CD4-positive, alpha-beta memory T cell (primary cell): Measurements from ENCODE around the gene NR2F2. TPM values are rescaled to one million over a fixed set of nuclear protein-coding genes. Genes with fewer than 3 reads are reported as not detected.

ENCODE experiments used
- CTCF ChIA-PET: fragments of 350-600 bp; sonication (Branson Sonifier 250); formaldehyde crosslinking; loops from one replicate; lab custom pipeline; 2021; ENCODE audit warnings: inconsistent platforms; ENCODE audit not compliant: partially characterized antibody; lab: Charles Lee
- POLR2A ChIA-PET: fragments of 350-600 bp; sonication (Branson Sonifier 250); formaldehyde crosslinking; loops from one replicate; lab custom pipeline; 2021; ENCODE audit not compliant: partially characterized antibody; lab: Charles Lee
- DNase-seq, 5 donors: peaks; one replicate each; pipeline versions ENCODE4 v3.0.0 to v3.0.0-alpha.2; 2020 to 2022; ENCODE audit warnings: mixed read lengths in 1 of 5
- H3K27ac ChIP-seq: one replicate; pipeline ENCODE4 v1.7.0; 2013; ENCODE audit warnings: low read depth, low read length
- H3K27me3 ChIP-seq: 2 replicates; pipeline ENCODE4 v1.7.0; 2013; ENCODE audit warnings: mild to moderate bottlenecking, low read length, moderate library complexity; ENCODE audit not compliant: insufficient read depth
- H3K36me3 ChIP-seq: 2 replicates; pipeline ENCODE4 v1.7.0; 2013; ENCODE audit warnings: mild to moderate bottlenecking, low read length, moderate library complexity; ENCODE audit not compliant: insufficient read depth
- H3K4me1 ChIP-seq: 2 replicates; pipeline ENCODE4 v1.7.0; 2013; ENCODE audit warnings: mild to moderate bottlenecking, low read length, moderate library complexity; ENCODE audit not compliant: insufficient read depth
- H3K4me3 ChIP-seq, 2 donors: one replicate each; pipeline ENCODE4 v1.7.0; 2013; ENCODE audit warnings: low read length in 2 of 2, mild to moderate bottlenecking in 1 of 2
- H3K9me3 ChIP-seq, 2 donors: one replicate each; pipeline ENCODE4 v1.7.0; 2013; ENCODE audit warnings: low read length in 2 of 2, control low read depth in 1 of 2; ENCODE audit not compliant: control insufficient read depth in 1 of 2
- H3K27ac Mint-ChIP-seq, 7 donors: one replicate each; pipeline ENCODE4 v1.8.0; 2020 to 2021; ENCODE audit warnings: mixed read lengths in 7 of 7, mild to moderate bottlenecking in 6 of 7, inconsistent platforms in 3 of 7, moderate library complexity in 3 of 7
- H3K27me3 Mint-ChIP-seq, 2 donors: one replicate each; pipeline ENCODE4 v1.8.0; 2020 to 2021; ENCODE audit warnings: mixed read lengths in 2 of 2
- H3K36me3 Mint-ChIP-seq, 2 donors: one replicate each; pipeline ENCODE4 v1.8.0; 2020 to 2021; ENCODE audit warnings: mixed read lengths in 2 of 2, inconsistent platforms in 1 of 2, mild to moderate bottlenecking in 1 of 2
- H3K4me1 Mint-ChIP-seq, 4 donors: one replicate each; pipeline ENCODE4 v1.8.0; 2020 to 2021; ENCODE audit warnings: mixed read lengths in 4 of 4, mild to moderate bottlenecking in 1 of 4
- H3K4me3 Mint-ChIP-seq, 8 donors: one replicate each; pipeline ENCODE4 v1.8.0; 2020 to 2021; ENCODE audit warnings: mixed read lengths in 8 of 8, mild to moderate bottlenecking in 7 of 8, moderate library complexity in 6 of 8, inconsistent platforms in 3 of 8
- H3K9me3 Mint-ChIP-seq, 8 donors: one replicate each; pipeline ENCODE4 v1.8.0; 2020 to 2021; ENCODE audit warnings: mixed read lengths in 8 of 8, mild to moderate bottlenecking in 5 of 8, inconsistent platforms in 3 of 8, moderate library complexity in 1 of 8
- intact Hi-C: fragments of 100-400 bp; cut with micrococcal nuclease; formaldehyde crosslinking; loops from one replicate; pipeline ENCODE4 v1.15.1; 2023
- polyA plus RNA-seq, 2 donors: library from polyadenylated mRNA; unstranded; fragments of 300-500 nt; fragmentation: Illumina TruSeq; gene quantifications; one replicate each; pipeline ENCODE4 v1.2.3, GENCODE V29; 2021
- total RNA-seq, 2 experiments: library from RNA; stranded (reverse); gene quantifications; one replicate each; pipeline ENCODE4 v1.2.3, GENCODE V29; 2021

Gene NR2F2
- total and polyA plus RNA-seq, 4 experiments from 2014 or later, result not detected

DNA sequence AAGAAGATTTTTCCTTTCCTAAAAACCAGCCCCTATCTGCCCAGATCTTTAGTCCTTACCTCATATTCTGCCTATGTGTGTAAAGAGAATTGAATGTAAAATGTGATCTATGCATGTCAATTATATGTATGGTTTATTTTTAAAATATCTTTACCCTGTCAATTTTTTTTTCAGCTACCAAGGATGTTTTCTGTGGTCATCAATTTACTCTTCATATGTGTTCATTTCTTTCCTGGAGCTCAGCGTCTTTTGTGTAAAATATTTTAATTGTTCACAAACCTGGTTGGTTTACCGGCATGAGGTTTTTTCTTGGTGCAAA is 1.7 kb upstream of the NR2F2 start:
- CTCF ChIA-PET, result interaction anchor here (1.2 kb wide), 1 partner anchor 28 kb away, joined by 3 read pairs; no protein-coding TSS in a partner anchor
- peak overlapping the region in 1 of 8 donors; percentile 17 for H3K4me3 Mint-ChIP-seq
- Histone ChIP-seq H3K27ac (no peak overlapping the region), H3K9me3 (no peaks in the 10 kb centered on the region), H3K36me3 (no peaks in the 10 kb centered on the region), H3K4me1 (peaks cover 9% of the 10 kb centered on the region), H3K27me3 (peaks cover 49% of the 10 kb centered on the region), H3K4me3 (no peak overlapping the region)
- H3K27ac Mint-ChIP-seq, result peak overlapping the region in 1 of 7 donors; percentile 19
- intact Hi-C loops, result no loop called here
- POLR2A ChIA-PET, result no interaction called here
- DNase-seq, result no peak
- peaks cover 0 to 39% (median 26%) of the 10 kb centered on the region in 8 donors for H3K9me3 Mint-ChIP-seq
- peaks cover 67 to 68% of the 10 kb centered on the region in 2 donors for H3K27me3 Mint-ChIP-seq
- peaks cover 4% of the 10 kb centered on the region in 2 donors for H3K36me3 Mint-ChIP-seq
- H3K4me1 Mint-ChIP-seq, result peaks cover 6 to 36% (median 14%) of the 10 kb centered on the region in 4 donors

DNA sequence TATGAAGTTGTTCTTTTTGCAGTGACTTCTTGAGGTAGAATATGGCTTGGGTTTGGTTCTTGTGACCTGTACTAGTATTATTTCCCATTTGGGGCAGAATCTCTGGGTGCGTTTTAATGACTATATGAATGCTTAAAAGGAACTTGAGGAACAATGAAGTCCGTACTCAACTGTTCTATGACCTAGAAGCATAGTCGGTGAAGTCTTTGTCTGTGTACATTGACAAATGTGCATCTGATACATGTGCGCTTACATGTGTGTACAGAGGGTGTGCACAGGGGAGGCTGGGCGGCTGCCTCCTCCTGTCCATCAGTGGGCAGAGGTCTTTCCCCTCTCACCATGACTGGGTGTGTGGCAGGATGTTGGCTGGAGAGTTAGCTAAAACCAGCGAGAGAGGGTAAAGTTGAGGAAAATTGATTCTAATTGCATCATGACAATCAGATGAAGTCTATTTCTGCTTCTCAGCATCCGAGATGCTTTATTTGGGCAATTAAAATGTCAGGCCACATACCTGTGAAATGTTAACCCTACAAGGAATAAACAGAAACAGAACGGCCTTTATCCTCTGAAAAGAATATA is 1.0 kb upstream of the NR2F2 start:
- Histone ChIP-seq H3K9me3 (no peaks in the 10 kb centered on the region), H3K27ac (no peak overlapping the region), H3K27me3 (peaks cover 45% of the 10 kb centered on the region)

GRCh38 chr15:96330064-96330449 is 443 bp upstream of the NR2F2 start:
- Histone ChIP-seq H3K36me3 (no peaks in the 10 kb centered on the region), H3K9me3 (no peaks in the 10 kb centered on the region), H3K4me1 (peaks cover 9% of the 10 kb centered on the region), H3K4me3 (no peak overlapping the region), H3K27me3 (peaks cover 41% of the 10 kb centered on the region), H3K27ac (no peak overlapping the region)
- Mint-ChIP-seq H3K27ac (peak overlapping the region in 1 of 7 donors; percentile 13), H3K27me3 (peaks cover 62 to 65% of the 10 kb centered on the region in 2 donors), H3K9me3 (peaks cover 0 to 35% (median 24%) of the 10 kb centered on the region in 8 donors), H3K4me3 (peak overlapping the region; percentile 57 to 81 (median 72)), H3K4me1 (peaks cover 6 to 36% (median 14%) of the 10 kb centered on the region in 4 donors), H3K36me3 (peaks cover 4% of the 10 kb centered on the region in 2 donors)
- no peak for DNase-seq
- CTCF ChIA-PET, result no interaction called here
- intact Hi-C loops, result no loop called here
- POLR2A ChIA-PET, result no interaction called here

More for the DNA sequence above, 1.0 kb upstream of the NR2F2 start:
- H3K4me1 Mint-ChIP-seq, result peaks cover 6 to 36% (median 14%) of the 10 kb centered on the region in 4 donors
- H3K36me3 ChIP-seq, result no peaks in the 10 kb centered on the region
- peaks cover 4% of the 10 kb centered on the region in 2 donors for H3K36me3 Mint-ChIP-seq
- no peak overlapping the region for H3K4me3 ChIP-seq
- DNase-seq, result no peak
- H3K27ac Mint-ChIP-seq, result peak overlapping the region in 3 of 7 donors; percentile 13 to 19 (median 16)
- H3K27me3 Mint-ChIP-seq, result peaks cover 64 to 65% of the 10 kb centered on the region in 2 donors
- peaks cover 9% of the 10 kb centered on the region for H3K4me1 ChIP-seq
- peak overlapping the region; percentile 64 to 81 (median 70) for H3K4me3 Mint-ChIP-seq
- ChIA-PET CTCF (interaction anchor here (1.2 kb wide), 1 partner anchor 27 kb away, joined by 3 read pairs; no protein-coding TSS in a partner anchor), POLR2A (no interaction called here)
- intact Hi-C loops, result no loop called here
- peaks cover 0 to 39% (median 27%) of the 10 kb centered on the region in 8 donors for H3K9me3 Mint-ChIP-seq

- intact Hi-C loops, result no loop called here
- Mint-ChIP-seq H3K4me1 (peaks cover 6 to 34% (median 14%) of the 10 kb centered on the region in 4 donors), H3K27me3 (peaks cover 61% of the 10 kb centered on the region in 2 donors), H3K4me3 (peak overlapping the region; percentile 39 to 61 (median 54)), H3K9me3 (peaks cover 0 to 29% (median 24%) of the 10 kb centered on the region in 8 donors), H3K36me3 (peaks cover 0 to 4% of the 10 kb centered on the region in 2 donors), H3K27ac (peak overlapping the region in 1 of 7 donors; percentile 41)
- Histone ChIP-seq H3K36me3 (no peaks in the 10 kb centered on the region), H3K27me3 (peaks cover 32% of the 10 kb centered on the region), H3K9me3 (no peaks in the 10 kb centered on the region), H3K4me3 (no peak overlapping the region), H3K27ac (no peak overlapping the region), H3K4me1 (peaks cover 9% of the 10 kb centered on the region)
- POLR2A ChIA-PET, result no interaction called here
- CTCF ChIA-PET, result no interaction called here
- no peak for DNase-seq
Measured at GRCh38 chr15:96331144-96331944, 844 bp downstream of the NR2F2 start.

DNA sequence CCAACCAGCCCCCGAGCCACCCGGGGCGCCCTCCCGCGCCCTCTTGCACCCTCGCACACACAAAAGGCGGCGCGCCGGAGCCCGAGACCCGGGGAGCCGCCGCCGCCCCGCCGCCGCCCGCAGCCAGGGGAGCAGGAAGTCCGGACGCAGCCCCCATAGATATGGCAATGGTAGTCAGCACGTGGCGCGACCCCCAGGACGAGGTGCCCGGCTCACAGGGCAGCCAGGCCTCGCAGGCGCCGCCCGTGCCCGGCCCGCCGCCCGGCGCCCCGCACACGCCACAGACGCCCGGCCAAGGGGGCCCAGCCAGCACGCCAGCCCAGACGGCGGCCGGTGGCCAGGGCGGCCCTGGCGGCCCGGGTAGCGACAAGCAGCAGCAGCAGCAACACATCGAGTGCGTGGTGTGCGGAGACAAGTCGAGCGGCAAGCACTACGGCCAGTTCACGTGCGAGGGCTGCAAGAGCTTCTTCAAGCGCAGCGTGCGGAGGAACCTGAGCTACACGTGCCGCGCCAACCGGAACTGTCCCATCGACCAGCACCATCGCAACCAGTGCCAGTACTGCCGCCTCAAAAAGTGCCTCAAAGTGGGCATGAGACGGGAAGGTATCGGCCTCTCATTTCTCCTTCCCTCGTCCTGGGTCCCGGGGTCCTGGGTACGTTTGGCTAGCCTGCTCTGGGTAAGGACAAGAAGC is 1.6 kb downstream of the NR2F2 start:
- DNase-seq, result no peak
- Histone ChIP-seq H3K27ac (no peak overlapping the region), H3K9me3 (no peaks in the 10 kb centered on the region), H3K4me3 (no peak overlapping the region), H3K36me3 (no peaks in the 10 kb centered on the region), H3K4me1 (peaks cover 9% of the 10 kb centered on the region), H3K27me3 (peaks cover 25% of the 10 kb centered on the region)
- ChIA-PET POLR2A (no interaction called here), CTCF (no interaction called here)
- peaks cover 6 to 27% (median 14%) of the 10 kb centered on the region in 4 donors for H3K4me1 Mint-ChIP-seq
- peak overlapping the region in 1 of 7 donors; percentile 64 for H3K27ac Mint-ChIP-seq
- intact Hi-C loops, result no loop called here
- peaks cover 55 to 57% of the 10 kb centered on the region in 2 donors for H3K27me3 Mint-ChIP-seq
- H3K4me3 Mint-ChIP-seq, result peak overlapping the region in 7 of 8 donors; percentile 21 to 80 (median 56)
- H3K9me3 Mint-ChIP-seq, result peaks cover 0 to 29% (median 19%) of the 10 kb centered on the region in 8 donors
- H3K36me3 Mint-ChIP-seq, result peaks cover 0 to 4% of the 10 kb centered on the region in 2 donors

DNA sequence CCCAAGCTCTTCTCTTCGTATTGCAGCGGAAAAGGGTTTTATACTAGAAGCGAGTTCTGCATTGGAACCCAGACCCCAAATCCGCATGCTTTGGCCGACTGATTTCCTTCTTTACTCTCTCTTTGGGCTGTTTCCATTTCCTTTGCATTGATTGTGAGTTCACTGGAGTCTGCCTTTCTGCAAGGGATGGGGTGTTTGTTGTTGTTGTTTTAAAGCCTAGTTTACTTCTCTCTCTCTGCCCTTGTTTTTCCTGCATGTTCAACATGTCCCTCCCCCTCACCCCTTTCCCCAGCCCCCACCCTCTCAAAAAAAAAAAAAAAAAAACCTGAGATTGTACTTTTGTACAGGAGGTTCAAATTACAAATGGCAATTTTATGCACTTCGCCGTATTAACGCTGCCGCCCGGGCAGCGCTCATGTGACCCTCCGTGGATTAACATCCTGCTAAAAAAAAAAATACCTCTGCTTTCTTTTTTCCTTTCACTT is 2.2 kb downstream of the NR2F2 start:
- H3K36me3 Mint-ChIP-seq, result peaks cover 0 to 4% of the 10 kb centered on the region in 2 donors
- peak overlapping the region in 6 of 8 donors; percentile 7 to 80 (median 58) for H3K4me3 Mint-ChIP-seq
- H3K27ac Mint-ChIP-seq, result peak overlapping the region in 1 of 7 donors; percentile 64
- peaks cover 54 to 57% of the 10 kb centered on the region in 2 donors for H3K27me3 Mint-ChIP-seq
- Histone ChIP-seq H3K4me1 (peaks cover 9% of the 10 kb centered on the region), H3K27me3 (peaks cover 21% of the 10 kb centered on the region), H3K36me3 (no peaks in the 10 kb centered on the region), H3K9me3 (no peaks in the 10 kb centered on the region), H3K27ac (no peak overlapping the region), H3K4me3 (no peak overlapping the region)
- no peak for DNase-seq
- ChIA-PET CTCF (no interaction called here), POLR2A (no interaction called here)
- intact Hi-C loops, result no loop called here
- peaks cover 0 to 32% (median 19%) of the 10 kb centered on the region in 8 donors for H3K9me3 Mint-ChIP-seq
- H3K4me1 Mint-ChIP-seq, result peaks cover 6 to 27% (median 14%) of the 10 kb centered on the region in 4 donors
